SJCRH30 (cell line): Measurements from ENCODE around the gene RARB. TPM values are rescaled to one million over a fixed set of nuclear protein-coding genes. Genes with fewer than 3 reads are reported as not detected.

Experiments used
- DNase-seq, 2 experiments: peaks; one replicate each; pipeline ENCODE4 v3.0.0-alpha.2; 2015 to 2020
- H3K27ac ChIP-seq: fragments of 250-450 bp; sonication (Bioruptor Pico); 2 replicates; pipeline ENCODE4 v1.5.1; 2020; ENCODE audit warnings: mild to moderate bottlenecking, moderate library complexity
- H3K27me3 ChIP-seq: fragments of 250-450 bp; sonication (Bioruptor Pico); 2 replicates; pipeline ENCODE4 v1.5.1; 2020; ENCODE audit warnings: mild to moderate bottlenecking, moderate library complexity
- H3K36me3 ChIP-seq: fragments of 250-450 bp; sonication (Bioruptor Pico); 2 replicates; pipeline ENCODE4 v1.5.1; 2020; ENCODE audit warnings: mild to moderate bottlenecking, moderate library complexity
- H3K4me1 ChIP-seq: fragments of 250-450 bp; sonication (Bioruptor Pico); 2 replicates; pipeline ENCODE4 v1.5.1; 2020; ENCODE audit warnings: mild to moderate bottlenecking, moderate library complexity
- H3K4me3 ChIP-seq: fragments of 250-450 bp; sonication (Bioruptor Pico); 2 replicates; pipeline ENCODE4 v1.5.1; 2020; ENCODE audit warnings: mild to moderate bottlenecking, moderate library complexity
- H3K9me3 ChIP-seq: fragments of 250-450 bp; sonication (Bioruptor Pico); replicated peaks from 2 replicates; pipeline ENCODE4 v1.5.1; 2020; ENCODE audit warnings: mild to moderate bottlenecking, moderate library complexity
- total RNA-seq: library from RNA; depleted of rRNA; stranded (reverse); fragments of >200 nt; shearing (Covaris generic); gene quantifications from 2 replicates; pipeline ENCODE4 v1.2.3, GENCODE V29; 2014

RARB gene
- total RNA-seq, 1 experiment from 2014 or later, result 0.18 TPM

DNA sequence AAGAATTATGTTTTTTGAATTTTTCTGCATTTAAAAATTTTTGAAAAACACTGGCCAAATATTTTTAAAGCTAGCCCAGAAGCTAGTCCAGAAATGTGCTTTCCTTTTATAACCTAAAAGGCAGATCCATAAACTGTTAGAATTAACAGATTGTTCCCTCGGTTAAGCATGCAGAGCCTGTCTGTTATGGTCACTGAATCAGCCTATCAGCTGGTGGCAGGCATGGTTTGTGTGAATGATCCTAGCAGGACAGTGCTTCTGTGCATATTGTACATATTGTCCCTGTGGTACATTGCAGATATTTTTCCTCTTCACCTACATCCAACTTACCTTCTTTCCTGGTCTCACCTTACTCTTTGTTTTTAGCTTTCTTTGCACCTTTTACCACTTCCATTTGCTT, 53.3 kb downstream of the RARB start:
- H3K4me1 ChIP-seq, result no peaks in the 10 kb centered on the region
- no peak overlapping the region for H3K4me3 ChIP-seq
- no peak for DNase-seq
- no peaks in the 10 kb centered on the region; the same call in 1 of the 2 replicates for H3K27me3 ChIP-seq
- H3K27ac ChIP-seq, result no peak overlapping the region
- no peaks in the 10 kb centered on the region for H3K9me3 ChIP-seq
- H3K36me3 ChIP-seq, result no peaks in the 10 kb centered on the region

- no peak overlapping the region for H3K4me3 ChIP-seq
- no peak for DNase-seq
- no peak overlapping the region for H3K27ac ChIP-seq
- no peaks in the 10 kb centered on the region for H3K9me3 ChIP-seq
- no peaks in the 10 kb centered on the region for H3K4me1 ChIP-seq
- no peaks in the 10 kb centered on the region; the same call in 1 of the 2 replicates for H3K27me3 ChIP-seq
- H3K36me3 ChIP-seq, result no peaks in the 10 kb centered on the region
Measured at GRCh38 chr3:25483456-25483855, 55.4 kb downstream of the RARB start.

- Histone ChIP-seq H3K27me3 (peaks cover 2% of the 10 kb centered on the region; the same call in 1 of the 2 replicates), H3K4me1 (no peaks in the 10 kb centered on the region), H3K36me3 (no peaks in the 10 kb centered on the region), H3K4me3 (no peak overlapping the region), H3K9me3 (no peaks in the 10 kb centered on the region), H3K27ac (no peak overlapping the region)
- DNase-seq, result no peak
Measured at GRCh38 chr3:25485673-25486072, 57.6 kb downstream of the RARB start.

DNA sequence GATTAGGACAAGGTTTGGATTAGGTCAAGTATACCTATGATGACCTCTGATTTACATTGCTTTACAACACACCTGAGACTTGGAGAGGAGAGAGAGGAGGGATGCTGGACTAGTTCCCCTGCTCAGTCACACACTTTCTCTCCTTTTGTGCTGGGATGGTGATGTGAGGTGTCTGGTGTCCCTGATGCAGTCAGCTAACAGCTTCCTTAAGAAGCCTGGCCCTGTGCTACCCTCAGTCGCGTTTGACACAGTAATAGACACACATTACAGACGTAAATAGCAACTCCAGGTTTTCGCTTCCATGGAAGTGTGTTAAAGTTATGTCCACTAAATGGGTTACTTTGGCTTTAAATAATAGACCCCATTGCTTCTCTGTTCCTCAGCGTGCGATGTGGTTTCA, 58.9 kb downstream of the RARB start:
- H3K27ac ChIP-seq, result no peak overlapping the region
- H3K4me3 ChIP-seq, result no peak overlapping the region
- no peaks in the 10 kb centered on the region for H3K4me1 ChIP-seq
- DNase-seq, result no peak
- H3K36me3 ChIP-seq, result no peaks in the 10 kb centered on the region
- H3K9me3 ChIP-seq, result no peaks in the 10 kb centered on the region
- H3K27me3 ChIP-seq, result peaks cover 2% of the 10 kb centered on the region; the same call in 1 of the 2 replicates

DNA sequence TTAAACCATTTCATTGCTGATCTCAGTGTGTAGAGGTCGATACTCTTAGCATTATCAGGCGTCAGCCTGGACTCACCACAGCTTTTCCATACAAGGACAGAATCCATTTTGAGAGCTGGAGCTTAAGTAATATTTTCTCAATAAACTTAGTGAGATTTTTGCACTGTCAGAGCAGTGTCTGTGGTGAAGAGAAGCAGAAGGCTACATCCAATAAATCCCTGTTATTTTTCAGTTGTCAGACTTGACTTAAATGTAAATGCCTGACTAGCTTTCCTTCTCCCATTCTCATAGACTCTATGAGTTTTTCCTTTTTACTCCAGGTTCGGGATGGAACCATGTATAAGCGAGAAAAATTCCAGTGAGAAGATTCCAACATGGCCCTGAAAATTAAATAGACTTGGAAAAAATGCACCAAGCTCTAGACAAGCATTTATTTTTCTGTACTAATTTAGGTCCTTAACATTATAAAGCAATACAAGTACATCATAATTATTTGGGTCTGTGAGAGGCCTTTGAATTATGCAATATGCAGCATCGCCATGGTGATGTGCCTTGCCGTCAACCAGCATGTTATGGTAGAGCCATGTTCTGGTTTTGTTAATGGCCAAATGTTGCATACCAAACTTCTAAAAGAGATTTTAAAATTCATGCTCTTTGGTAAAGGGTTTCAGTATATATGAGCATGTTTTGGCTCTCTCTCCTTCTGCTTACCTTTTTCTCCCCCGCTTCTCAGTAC, 62.0 kb downstream of the RARB start:
- no peak for DNase-seq
- H3K27me3 ChIP-seq, result peaks cover 2% of the 10 kb centered on the region; the same call in 1 of the 2 replicates
- no peak overlapping the region for H3K4me3 ChIP-seq
- H3K27ac ChIP-seq, result no peak overlapping the region
- H3K4me1 ChIP-seq, result no peaks in the 10 kb centered on the region
- no peaks in the 10 kb centered on the region for H3K9me3 ChIP-seq
- H3K36me3 ChIP-seq, result no peaks in the 10 kb centered on the region

DNA sequence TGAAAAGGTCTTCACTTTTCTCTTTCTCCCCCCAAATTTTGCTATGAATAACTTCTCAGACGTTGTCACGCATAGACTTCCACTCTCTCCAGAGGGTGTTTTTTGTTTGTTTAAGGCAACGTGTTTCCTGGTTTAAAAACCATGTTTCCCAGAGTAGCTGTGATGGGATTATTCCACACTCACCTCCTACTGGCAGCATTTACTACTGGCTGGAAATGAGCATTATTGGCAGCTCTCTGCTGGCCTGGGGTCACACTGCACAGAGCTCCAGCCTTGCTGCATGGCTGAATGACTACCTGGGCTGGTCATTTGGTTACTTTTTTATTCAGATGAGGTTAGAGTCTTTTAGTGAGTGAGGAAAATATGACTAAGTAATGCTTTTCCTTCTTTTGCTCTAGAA, 65.2 kb downstream of the RARB start:
- H3K4me1 ChIP-seq, result no peaks in the 10 kb centered on the region
- H3K36me3 ChIP-seq, result no peaks in the 10 kb centered on the region
- H3K27me3 ChIP-seq, result 0 out of 2 replicates have a peak, but pooled peaks cover 2% of the 10 kb centered on the region
- no peak for DNase-seq
- no peak overlapping the region for H3K27ac ChIP-seq
- H3K9me3 ChIP-seq, result no peaks in the 10 kb centered on the region
- H3K4me3 ChIP-seq, result no peak overlapping the region

- no peaks in the 10 kb centered on the region for H3K9me3 ChIP-seq
- no peak for DNase-seq
- H3K27ac ChIP-seq, result no peak overlapping the region
- no peak overlapping the region for H3K4me3 ChIP-seq
- H3K36me3 ChIP-seq, result no peaks in the 10 kb centered on the region
- H3K4me1 ChIP-seq, result no peaks in the 10 kb centered on the region
- 0 out of 2 replicates have a peak, but pooled peaks cover 2% of the 10 kb centered on the region for H3K27me3 ChIP-seq
Measured at GRCh38 chr3:25493786-25494185, 65.7 kb downstream of the RARB start.

GRCh38 chr3:25495304-25495703, 67.2 kb downstream of the RARB start:
- no peak overlapping the region for H3K4me3 ChIP-seq
- H3K27ac ChIP-seq, result no peak overlapping the region
- no peaks in the 10 kb centered on the region for H3K9me3 ChIP-seq

DNA sequence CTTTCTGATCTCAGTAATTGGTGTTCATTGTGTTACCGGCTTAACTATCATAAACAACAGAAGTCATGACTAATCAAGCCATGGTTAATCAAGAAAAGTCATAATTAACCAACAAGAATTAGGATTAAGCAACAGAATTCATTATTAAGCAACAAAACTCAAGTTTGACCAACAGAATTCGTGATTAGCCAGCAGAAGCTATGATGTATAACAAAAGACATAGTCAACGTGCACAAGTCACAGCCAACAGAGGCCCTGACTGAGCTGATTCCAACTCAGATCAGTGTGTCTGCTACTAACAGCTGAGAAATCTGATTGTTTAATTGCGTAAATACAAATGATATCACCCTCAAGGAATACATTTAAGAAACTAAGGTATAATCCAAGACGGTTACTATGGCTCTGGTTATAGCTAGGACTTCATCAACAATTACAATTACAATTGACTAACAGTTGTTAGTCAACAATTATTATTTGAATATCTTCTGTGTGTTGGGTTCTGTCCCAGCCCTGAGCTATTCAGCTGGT, 67.7 kb downstream of the RARB start:
- no peaks in the 10 kb centered on the region for H3K9me3 ChIP-seq
- DNase-seq, result no peak
- no peaks in the 10 kb centered on the region for H3K36me3 ChIP-seq
- H3K4me3 ChIP-seq, result no peak overlapping the region
- H3K27me3 ChIP-seq, result no peaks in the 10 kb centered on the region
- H3K27ac ChIP-seq, result no peak overlapping the region
- H3K4me1 ChIP-seq, result no peaks in the 10 kb centered on the region

More at GRCh38 chr3:25495304-25495703, 67.2 kb downstream of the RARB start:
- DNase-seq, result no peak
- H3K4me1 ChIP-seq, result no peaks in the 10 kb centered on the region
- 0 out of 2 replicates have a peak, but pooled peaks cover under 1% of the 10 kb centered on the region for H3K27me3 ChIP-seq
- no peaks in the 10 kb centered on the region for H3K36me3 ChIP-seq

DNA sequence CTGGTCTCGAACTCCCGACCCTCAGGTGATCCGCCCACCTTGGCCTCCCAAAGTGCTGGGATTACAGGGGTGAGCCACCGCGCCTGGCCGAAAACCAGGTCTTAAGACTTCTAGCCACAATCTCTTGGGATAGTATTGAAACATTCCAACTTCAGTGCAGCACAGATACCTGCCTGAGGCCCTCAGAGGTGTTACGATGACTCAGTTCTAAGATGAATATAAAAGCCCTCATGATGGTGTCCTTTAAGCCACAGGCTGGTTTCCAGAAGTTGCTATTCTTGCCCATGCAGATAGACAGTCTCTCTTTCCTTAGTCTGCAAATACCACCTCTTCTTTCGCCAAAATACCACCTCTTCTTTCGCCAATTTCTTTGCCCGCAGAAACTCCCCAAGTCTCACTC, 69.0 kb downstream of the RARB start:
- Histone ChIP-seq H3K36me3 (no peaks in the 10 kb centered on the region), H3K4me1 (no peaks in the 10 kb centered on the region), H3K9me3 (no peaks in the 10 kb centered on the region), H3K27ac (no peak overlapping the region), H3K27me3 (no peaks in the 10 kb centered on the region), H3K4me3 (no peak overlapping the region)
- no peak for DNase-seq

DNA sequence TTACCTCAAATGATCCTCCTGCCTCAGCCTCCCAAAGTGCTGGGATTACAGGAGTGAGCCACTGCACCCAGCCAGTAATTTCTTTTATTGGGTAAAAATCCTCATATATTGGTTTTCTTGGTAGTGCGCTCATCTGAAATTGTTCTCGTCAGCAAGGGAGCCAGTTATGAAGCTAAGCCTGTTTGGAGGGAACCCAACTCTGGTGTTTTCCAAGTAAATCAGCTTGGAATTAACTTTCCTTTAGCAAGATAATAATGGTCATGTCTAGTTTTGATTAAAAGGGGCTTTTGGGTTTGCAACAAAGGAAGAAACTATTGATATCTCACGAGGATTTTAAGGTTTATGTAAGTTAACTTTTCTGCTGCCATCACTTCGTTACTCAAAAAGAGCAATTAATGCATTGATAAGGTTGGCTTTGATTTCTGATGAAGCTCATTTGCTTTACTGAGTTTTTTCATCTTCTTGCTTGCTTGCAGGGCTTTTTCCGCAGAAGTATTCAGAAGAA, 72.7 kb downstream of the RARB start:
- no peaks in the 10 kb centered on the region for H3K4me1 ChIP-seq
- no peaks in the 10 kb centered on the region; the same call in 1 of the 2 replicates for H3K27me3 ChIP-seq
- no peak for DNase-seq
- no peaks in the 10 kb centered on the region for H3K9me3 ChIP-seq
- no peaks in the 10 kb centered on the region for H3K36me3 ChIP-seq
- no peak overlapping the region for H3K4me3 ChIP-seq
- no peak overlapping the region for H3K27ac ChIP-seq

GRCh38 chr3:25502233-25502632, 74.2 kb downstream of the RARB start:
- no peaks in the 10 kb centered on the region; the same call in 1 of the 2 replicates for H3K27me3 ChIP-seq
- no peak for DNase-seq
- no peak overlapping the region for H3K4me3 ChIP-seq
- H3K27ac ChIP-seq, result no peak overlapping the region
- H3K9me3 ChIP-seq, result no peaks in the 10 kb centered on the region
- H3K36me3 ChIP-seq, result no peaks in the 10 kb centered on the region
- no peaks in the 10 kb centered on the region for H3K4me1 ChIP-seq

- Histone ChIP-seq H3K27ac (no peak overlapping the region), H3K36me3 (no peaks in the 10 kb centered on the region), H3K27me3 (no peaks in the 10 kb centered on the region; the same call in 1 of the 2 replicates), H3K9me3 (no peaks in the 10 kb centered on the region), H3K4me3 (no peak overlapping the region), H3K4me1 (no peaks in the 10 kb centered on the region)
- DNase-seq, result no peak
Measured at GRCh38 chr3:25503898-25504301, 75.8 kb downstream of the RARB start.

GRCh38 chr3:25505581-25505980, 77.5 kb downstream of the RARB start:
- Histone ChIP-seq H3K4me3 (no peak overlapping the region), H3K36me3 (no peaks in the 10 kb centered on the region), H3K9me3 (no peaks in the 10 kb centered on the region), H3K27me3 (no peaks in the 10 kb centered on the region; the same call in 1 of the 2 replicates), H3K27ac (no peak overlapping the region), H3K4me1 (no peaks in the 10 kb centered on the region)
- DNase-seq, result no peak

GRCh38 chr3:25507811-25508210, 79.7 kb downstream of the RARB start:
- DNase-seq, result no peak
- Histone ChIP-seq H3K27ac (no peak overlapping the region), H3K27me3 (no peaks in the 10 kb centered on the region; the same call in 1 of the 2 replicates), H3K4me1 (no peaks in the 10 kb centered on the region), H3K36me3 (no peaks in the 10 kb centered on the region), H3K4me3 (no peak overlapping the region), H3K9me3 (no peaks in the 10 kb centered on the region)
